Stomach (tissue), 4 donors: ENCODE measurements around the gene ZBTB37.

Experiments used
- CTCF ChIP-seq, 7 experiments: fragments of 450-650 bp in 4 of 7; fragments of 200-600 bp in 3 of 7; sonication (generic) in 3 of 7; IDR thresholded peaks; one replicate each; pipeline ENCODE4 v1.5.1; 2016 to 2019; ENCODE audit warnings: antibody characterized with exemption in 7 of 7, control low read depth in 2 of 7, mild to moderate bottlenecking in 1 of 7
- POLR2A ChIP-seq, 4 donors: fragments of 450-650 bp; IDR thresholded peaks; one replicate each; pipeline ENCODE4 v1.6.1; 2016; ENCODE audit warnings: antibody characterized with exemption in 4 of 4, control low read depth in 2 of 4, mild to moderate bottlenecking in 1 of 4, moderate library complexity in 1 of 4
- POLR2AphosphoS5 ChIP-seq, 3 donors: sonication (generic); formaldehyde crosslinking; IDR thresholded peaks; one replicate each; pipeline ENCODE4 v1.6.1; 2016; ENCODE audit warnings: antibody characterized with exemption in 3 of 3

GRCh38 chr1:173864179-173864867, 3.9 kb upstream of the ZBTB37 start:
- no peak for TF ChIP-seq CTCF (IDR thresholded peaks at IDR 0.05)
- TF ChIP-seq POLR2A (IDR thresholded peaks at IDR 0.05): no peak
- no peak for TF ChIP-seq POLR2AphosphoS5 (IDR thresholded peaks at IDR 0.05)
